Dendritic cell treated with granulocyte-macrophage colony-stimulating factor and Interleukin-4, amounts not matched to agents 40 ng/mL and 50 ng/mL, for 4 days (primary cell): Measurements from ENCODE around the gene SUGCT.

ENCODE experiments used
- H3K27ac Mint-ChIP-seq: one replicate; pipeline ENCODE4 v1.8.0; 2022; ENCODE audit warnings: mild to moderate bottlenecking, mixed read lengths
- H3K27me3 Mint-ChIP-seq: one replicate; pipeline ENCODE4 v1.8.0; 2022; ENCODE audit warnings: mild to moderate bottlenecking, mixed read lengths
- H3K36me3 Mint-ChIP-seq: one replicate; pipeline ENCODE4 v1.8.0; 2022; ENCODE audit warnings: low read depth, mixed read lengths
- H3K4me1 Mint-ChIP-seq: one replicate; pipeline ENCODE4 v1.8.0; 2022; ENCODE audit warnings: low read depth, mixed read lengths
- H3K4me3 Mint-ChIP-seq: one replicate; pipeline ENCODE4 v1.8.0; 2022; ENCODE audit warnings: mild to moderate bottlenecking, moderate library complexity, mixed read lengths
- H3K9me3 Mint-ChIP-seq: one replicate; pipeline ENCODE4 v1.8.0; 2022; ENCODE audit warnings: mixed read lengths
- intact Hi-C: fragments of 100-400 bp; cut with micrococcal nuclease; formaldehyde crosslinking; loops from one replicate; pipeline ENCODE4 v1.15.0; 2022

The SUGCT gene

DNA sequence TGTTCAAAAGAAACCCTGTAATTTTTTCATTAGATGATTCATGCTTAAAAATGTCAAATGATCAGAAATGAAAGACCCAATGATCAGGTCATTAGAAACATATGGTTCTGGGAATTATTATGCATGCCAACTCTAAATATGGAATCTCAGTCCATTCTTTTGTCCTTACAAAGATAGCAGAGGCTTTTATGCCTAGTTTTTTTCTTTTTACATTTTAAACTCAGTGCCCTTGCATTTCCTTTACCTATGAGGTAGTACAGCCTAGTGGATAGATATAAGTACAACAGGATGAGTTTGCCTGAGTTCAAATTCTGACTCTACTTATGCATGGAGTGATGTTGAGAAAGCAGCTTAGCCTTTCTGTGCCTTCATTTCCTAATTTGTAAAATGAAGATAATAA, 392.9 kb downstream of the SUGCT start:
- Mint-ChIP-seq H3K36me3 (no peaks in the 10 kb centered on the region), H3K27me3 (no peaks in the 10 kb centered on the region), H3K4me3 (no peak overlapping the region), H3K27ac (no peak overlapping the region), H3K4me1 (peaks cover 5% of the 10 kb centered on the region), H3K9me3 (no peaks in the 10 kb centered on the region)
- intact Hi-C loops: no loop called here

DNA sequence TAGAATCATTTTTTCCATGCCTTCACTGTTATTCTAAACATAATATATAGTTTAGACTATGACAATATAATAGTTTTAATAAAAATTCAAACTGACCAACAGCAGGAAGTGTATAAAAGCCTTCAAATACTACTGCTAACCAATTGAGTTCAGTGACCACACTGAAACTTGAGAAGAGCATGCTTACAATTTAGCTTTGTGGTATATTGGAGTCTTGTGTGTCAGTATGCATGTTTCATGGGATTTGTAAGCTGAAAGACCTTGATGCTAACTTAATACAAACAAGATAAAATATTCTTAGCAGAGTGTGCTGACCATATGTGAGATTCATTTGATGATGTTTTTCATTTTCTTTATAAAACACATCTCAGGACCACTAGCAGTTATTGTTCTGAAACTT, 395.5 kb downstream of the SUGCT start:
- H3K4me1 Mint-ChIP-seq: peaks cover 5% of the 10 kb centered on the region
- intact Hi-C loops: no loop called here
- H3K4me3 Mint-ChIP-seq: no peak overlapping the region
- H3K27me3 Mint-ChIP-seq: no peaks in the 10 kb centered on the region
- H3K9me3 Mint-ChIP-seq: no peaks in the 10 kb centered on the region
- H3K27ac Mint-ChIP-seq: no peak overlapping the region
- no peaks in the 10 kb centered on the region for H3K36me3 Mint-ChIP-seq

DNA sequence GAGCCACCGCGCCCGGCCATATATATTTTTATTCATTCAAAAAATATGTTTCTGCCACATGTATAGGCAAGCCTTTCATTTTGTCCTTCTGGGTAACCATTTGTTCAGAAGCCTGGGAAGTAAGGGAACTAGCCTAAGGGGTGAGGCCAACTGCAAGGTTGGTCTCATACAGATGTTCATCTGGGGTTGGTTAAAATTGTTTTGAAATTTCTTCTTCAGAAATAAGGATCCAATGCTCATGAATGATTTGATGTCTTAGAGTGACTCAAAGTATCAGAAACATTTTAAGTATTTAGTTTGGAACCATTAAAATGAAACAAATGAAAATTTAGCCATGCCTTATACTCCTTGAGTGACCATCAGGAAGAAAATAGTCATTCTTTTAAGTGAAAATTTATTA, 397.2 kb downstream of the SUGCT start:
- H3K36me3 Mint-ChIP-seq: no peaks in the 10 kb centered on the region
- no peak overlapping the region for H3K4me3 Mint-ChIP-seq
- H3K9me3 Mint-ChIP-seq: no peaks in the 10 kb centered on the region
- H3K27me3 Mint-ChIP-seq: no peaks in the 10 kb centered on the region
- intact Hi-C loops: no loop called here
- no peak overlapping the region for H3K27ac Mint-ChIP-seq
- H3K4me1 Mint-ChIP-seq: peaks cover 5% of the 10 kb centered on the region

DNA sequence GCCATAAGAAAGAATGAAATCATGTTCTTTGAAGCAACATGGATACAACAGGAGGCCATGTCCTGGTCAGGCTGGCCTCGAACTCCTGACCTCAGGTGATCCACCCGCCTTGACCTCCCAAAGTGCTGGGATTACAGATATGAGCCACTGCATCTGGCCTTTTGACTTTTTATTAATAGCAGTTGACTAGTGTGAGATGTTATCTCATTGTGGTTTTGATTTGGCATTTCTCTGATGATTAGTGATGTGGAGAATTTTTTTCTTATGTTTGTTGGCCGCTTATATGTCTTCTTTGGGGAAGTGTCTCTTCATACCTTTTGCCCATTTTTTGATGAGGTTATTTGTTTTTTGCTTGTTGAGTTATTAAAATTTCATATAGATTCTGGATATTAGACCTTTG, 400.9 kb downstream of the SUGCT start:
- Mint-ChIP-seq H3K27me3 (no peaks in the 10 kb centered on the region), H3K27ac (no peak overlapping the region), H3K36me3 (no peaks in the 10 kb centered on the region), H3K4me1 (no peaks in the 10 kb centered on the region), H3K4me3 (no peak overlapping the region), H3K9me3 (no peaks in the 10 kb centered on the region)
- intact Hi-C loops: no loop called here

DNA sequence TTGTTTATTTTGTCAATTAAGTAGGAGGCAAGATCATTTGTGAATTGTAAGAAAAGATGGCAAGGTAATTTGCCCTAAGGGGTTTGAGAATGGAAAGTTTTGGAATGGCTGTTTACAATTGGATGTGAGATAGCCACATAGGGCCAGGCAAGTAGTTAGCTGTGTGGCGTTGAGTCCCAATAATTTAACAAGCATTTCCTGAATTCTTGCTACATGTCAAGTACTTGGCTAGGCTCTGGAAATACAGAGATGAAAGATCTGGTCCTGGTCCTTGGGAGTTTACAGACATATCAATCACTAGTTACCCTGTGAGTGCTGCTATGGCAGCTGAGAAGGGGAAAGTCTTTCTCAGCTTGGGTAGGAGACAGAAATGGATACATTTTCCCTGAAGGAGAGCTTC, 401.6 kb downstream of the SUGCT start:
- H3K27me3 Mint-ChIP-seq: no peaks in the 10 kb centered on the region
- no peaks in the 10 kb centered on the region for H3K4me1 Mint-ChIP-seq
- no peak overlapping the region for H3K4me3 Mint-ChIP-seq
- no peak overlapping the region for H3K27ac Mint-ChIP-seq
- no peaks in the 10 kb centered on the region for H3K9me3 Mint-ChIP-seq
- no peaks in the 10 kb centered on the region for H3K36me3 Mint-ChIP-seq
- intact Hi-C loops: no loop called here

DNA sequence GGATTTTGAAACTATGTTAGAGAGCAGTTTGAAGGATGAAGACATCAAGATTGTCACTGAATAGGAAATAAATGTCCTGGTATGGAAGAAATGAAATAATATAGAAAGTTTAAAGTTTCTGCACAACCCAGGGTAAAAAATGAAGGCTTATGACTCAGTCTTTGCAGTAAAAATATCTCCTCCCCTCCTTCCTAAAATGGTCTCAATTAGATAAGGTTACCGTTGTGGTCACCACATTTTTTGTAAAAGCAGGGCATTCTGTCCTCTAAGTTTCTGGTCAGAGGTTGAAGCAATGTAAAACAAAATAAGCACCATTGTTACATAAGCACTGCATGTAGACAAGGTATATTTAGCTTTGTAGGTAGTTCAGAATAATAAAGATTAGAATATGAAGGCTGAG, 403.5 kb downstream of the SUGCT start:
- H3K4me3 Mint-ChIP-seq: no peak overlapping the region
- H3K27me3 Mint-ChIP-seq: no peaks in the 10 kb centered on the region
- H3K4me1 Mint-ChIP-seq: no peaks in the 10 kb centered on the region
- no peaks in the 10 kb centered on the region for H3K9me3 Mint-ChIP-seq
- H3K36me3 Mint-ChIP-seq: no peaks in the 10 kb centered on the region
- no peak overlapping the region for H3K27ac Mint-ChIP-seq
- intact Hi-C loops: no loop called here

DNA sequence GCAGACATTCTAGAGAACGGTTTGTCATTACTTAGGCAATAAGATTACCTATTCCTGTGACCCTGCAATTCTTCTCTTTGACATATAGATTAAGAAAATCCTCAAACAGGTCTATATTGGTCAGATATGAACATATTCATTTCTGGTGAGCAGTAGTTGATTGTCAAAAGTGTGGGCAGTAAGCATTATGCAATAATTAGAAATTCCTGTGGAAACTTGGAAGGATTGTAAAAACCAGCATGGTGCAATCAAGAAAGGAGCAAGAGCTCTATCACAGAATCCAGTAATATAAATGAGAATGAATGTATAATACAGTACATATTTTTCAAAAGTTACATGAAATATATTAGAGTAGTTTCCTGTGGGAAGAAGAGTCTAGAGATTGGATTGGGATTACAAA, 406.5 kb downstream of the SUGCT start:
- no peaks in the 10 kb centered on the region for H3K9me3 Mint-ChIP-seq
- intact Hi-C loops: no loop called here
- H3K4me1 Mint-ChIP-seq: peaks cover 6% of the 10 kb centered on the region
- no peak overlapping the region for H3K27ac Mint-ChIP-seq
- H3K27me3 Mint-ChIP-seq: no peaks in the 10 kb centered on the region
- H3K36me3 Mint-ChIP-seq: no peaks in the 10 kb centered on the region
- no peak overlapping the region for H3K4me3 Mint-ChIP-seq

DNA sequence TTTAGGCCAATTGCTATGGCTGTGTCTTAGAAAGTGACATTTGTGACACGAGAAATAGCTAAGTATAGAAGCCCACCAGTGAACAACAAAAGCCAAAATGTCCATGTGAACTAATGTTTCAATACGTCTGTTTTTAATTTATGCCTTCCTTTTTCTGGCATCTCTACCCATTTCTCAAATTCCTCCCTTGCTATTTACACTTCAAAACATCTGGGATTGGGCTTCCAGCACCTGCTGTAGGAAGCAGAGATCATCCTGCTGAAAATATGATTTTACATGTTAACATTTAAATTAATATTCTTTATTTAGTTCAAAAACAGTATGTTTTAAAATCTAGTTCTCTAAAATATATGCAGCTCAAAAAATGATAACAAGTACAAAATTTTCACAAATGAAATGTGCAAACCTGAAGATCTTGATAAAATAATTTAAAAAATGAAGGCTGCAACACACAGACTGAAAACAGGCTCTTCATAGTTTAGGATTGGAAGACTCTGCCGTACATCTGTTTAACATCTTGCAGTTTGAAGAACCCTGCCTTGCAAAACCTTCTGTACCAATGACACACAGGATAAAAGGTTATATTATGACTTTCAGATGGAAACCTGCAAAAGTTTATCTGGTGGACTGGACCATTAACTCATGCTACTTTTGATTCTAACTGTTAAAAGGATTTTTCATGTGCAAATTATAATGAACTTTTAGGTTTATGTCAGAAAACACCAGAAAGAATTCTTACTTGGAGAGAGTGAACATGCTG, 408.4 kb downstream of the SUGCT start:
- Mint-ChIP-seq H3K36me3 (no peaks in the 10 kb centered on the region), H3K9me3 (no peaks in the 10 kb centered on the region), H3K27ac (no peak overlapping the region), H3K27me3 (no peaks in the 10 kb centered on the region), H3K4me3 (no peak overlapping the region), H3K4me1 (peaks cover 6% of the 10 kb centered on the region)
- intact Hi-C loops: no loop called here

DNA sequence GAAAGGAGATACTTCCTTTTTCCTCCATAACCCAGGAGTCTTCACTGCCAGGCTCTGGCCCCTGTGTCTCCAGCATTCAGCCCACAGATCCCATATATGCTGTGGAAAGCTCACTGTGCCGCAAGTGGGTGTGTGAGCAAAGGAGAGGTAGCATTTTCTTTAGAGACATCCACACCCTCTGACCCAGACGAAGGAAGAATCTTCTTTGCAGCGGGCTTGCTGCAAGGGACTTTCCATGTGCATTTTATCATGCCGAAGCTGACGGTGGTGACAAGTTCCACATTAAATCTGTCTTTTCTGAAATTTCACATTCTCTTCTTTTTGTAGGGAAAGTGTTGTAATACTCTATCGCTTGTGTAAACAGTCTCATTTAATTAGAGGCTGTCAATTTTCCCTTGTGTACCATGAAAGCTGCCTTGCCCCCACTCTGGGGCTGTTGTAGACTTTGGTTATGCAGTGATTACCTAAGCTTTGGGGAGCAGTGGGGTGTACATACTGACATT, 409.5 kb downstream of the SUGCT start:
- H3K27ac Mint-ChIP-seq: no peak overlapping the region
- no peak overlapping the region for H3K4me3 Mint-ChIP-seq
- intact Hi-C loops: no loop called here
- peaks cover 6% of the 10 kb centered on the region for H3K4me1 Mint-ChIP-seq
- H3K36me3 Mint-ChIP-seq: no peaks in the 10 kb centered on the region
- H3K27me3 Mint-ChIP-seq: no peaks in the 10 kb centered on the region
- H3K9me3 Mint-ChIP-seq: no peaks in the 10 kb centered on the region

DNA sequence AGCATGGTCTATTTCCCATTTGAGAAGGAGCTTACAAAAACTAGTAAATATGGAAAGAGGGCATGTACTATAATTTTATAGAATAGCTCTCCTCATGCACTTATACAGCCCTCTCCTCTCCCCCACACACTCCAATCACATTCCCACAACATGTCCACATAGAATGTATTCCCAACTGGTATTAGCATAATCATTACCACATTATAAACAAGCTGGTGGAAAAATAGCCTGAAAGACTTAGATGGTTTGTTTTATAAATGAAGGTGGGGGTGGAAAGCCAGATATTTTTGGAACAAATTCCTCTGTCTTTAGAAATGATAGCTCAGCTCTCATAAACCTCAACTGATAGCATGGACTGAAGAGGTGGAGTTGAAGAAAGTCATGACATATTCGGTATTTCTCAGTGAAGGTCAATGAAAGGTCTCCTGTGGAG, 410.1 kb downstream of the SUGCT start:
- H3K36me3 Mint-ChIP-seq: no peaks in the 10 kb centered on the region
- H3K9me3 Mint-ChIP-seq: no peaks in the 10 kb centered on the region
- H3K4me3 Mint-ChIP-seq: no peak overlapping the region
- H3K4me1 Mint-ChIP-seq: peaks cover 6% of the 10 kb centered on the region
- H3K27me3 Mint-ChIP-seq: no peaks in the 10 kb centered on the region
- no peak overlapping the region for H3K27ac Mint-ChIP-seq
- intact Hi-C loops: no loop called here

DNA sequence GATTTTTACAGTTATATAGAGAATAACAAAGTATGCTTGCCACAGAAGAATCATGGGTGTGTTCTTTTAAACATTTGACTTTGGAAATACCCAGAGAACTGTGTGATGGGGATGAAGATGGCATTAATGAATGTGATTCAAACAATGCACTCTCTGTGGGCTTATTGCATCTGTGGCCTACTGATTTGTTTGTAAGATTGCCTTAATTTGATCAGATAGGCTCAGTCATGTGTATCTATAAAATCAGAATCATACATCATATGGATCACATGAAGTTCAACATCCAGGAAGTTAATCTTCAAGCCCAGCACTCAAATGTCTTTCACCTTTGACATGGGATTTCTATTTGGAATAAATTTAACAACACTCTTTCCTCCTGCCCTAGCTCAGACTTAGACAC, 410.9 kb downstream of the SUGCT start:
- H3K4me1 Mint-ChIP-seq: peaks cover 6% of the 10 kb centered on the region
- no peaks in the 10 kb centered on the region for H3K36me3 Mint-ChIP-seq
- no peaks in the 10 kb centered on the region for H3K9me3 Mint-ChIP-seq
- H3K27me3 Mint-ChIP-seq: no peaks in the 10 kb centered on the region
- no peak overlapping the region for H3K27ac Mint-ChIP-seq
- intact Hi-C loops: no loop called here
- no peak overlapping the region for H3K4me3 Mint-ChIP-seq

DNA sequence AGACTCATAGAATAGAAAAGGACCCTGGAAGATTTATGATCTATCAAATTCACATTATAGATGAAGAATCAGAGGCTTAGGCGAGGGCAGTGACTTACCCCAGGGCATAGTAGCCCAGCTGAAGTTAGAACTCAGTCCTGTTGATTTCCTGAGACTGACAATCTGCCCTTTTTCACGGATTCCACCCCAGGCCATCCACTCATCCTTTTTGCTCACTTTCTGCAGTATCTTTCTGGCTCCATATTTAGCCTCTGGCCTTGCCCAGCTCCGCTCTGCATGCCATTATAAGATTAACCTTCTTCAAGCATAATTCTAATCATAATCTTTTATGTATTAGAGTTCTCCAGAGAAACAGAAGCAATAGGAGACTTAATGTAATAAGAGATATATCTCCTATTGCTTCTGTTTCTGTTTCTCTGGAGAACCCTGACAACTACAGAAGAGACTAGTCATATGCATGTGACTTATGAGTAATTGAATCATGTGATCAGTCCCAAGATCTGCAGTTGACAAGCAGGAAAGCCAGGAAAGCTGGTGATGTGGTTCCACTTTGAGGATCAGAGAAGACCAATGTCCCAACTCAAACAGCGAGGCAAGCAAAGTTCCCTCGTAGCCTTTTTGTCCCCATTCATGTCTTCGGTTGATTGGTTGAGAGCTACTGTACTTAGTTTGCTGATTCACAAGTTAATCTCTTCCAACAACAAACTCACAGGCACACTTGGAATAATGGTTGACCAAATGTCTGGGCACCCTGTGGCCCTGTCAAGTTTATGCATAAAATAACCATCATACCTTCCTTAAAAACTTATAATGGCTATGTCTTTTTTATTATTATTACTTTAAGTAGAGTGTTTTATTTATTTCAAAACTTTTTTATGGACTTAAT, 412.1 kb downstream of the SUGCT start:
- no peak overlapping the region for H3K27ac Mint-ChIP-seq
- no peak overlapping the region for H3K4me3 Mint-ChIP-seq
- no peaks in the 10 kb centered on the region for H3K9me3 Mint-ChIP-seq
- H3K4me1 Mint-ChIP-seq: peaks cover 6% of the 10 kb centered on the region
- H3K27me3 Mint-ChIP-seq: no peaks in the 10 kb centered on the region
- intact Hi-C loops: no loop called here
- H3K36me3 Mint-ChIP-seq: no peaks in the 10 kb centered on the region

DNA sequence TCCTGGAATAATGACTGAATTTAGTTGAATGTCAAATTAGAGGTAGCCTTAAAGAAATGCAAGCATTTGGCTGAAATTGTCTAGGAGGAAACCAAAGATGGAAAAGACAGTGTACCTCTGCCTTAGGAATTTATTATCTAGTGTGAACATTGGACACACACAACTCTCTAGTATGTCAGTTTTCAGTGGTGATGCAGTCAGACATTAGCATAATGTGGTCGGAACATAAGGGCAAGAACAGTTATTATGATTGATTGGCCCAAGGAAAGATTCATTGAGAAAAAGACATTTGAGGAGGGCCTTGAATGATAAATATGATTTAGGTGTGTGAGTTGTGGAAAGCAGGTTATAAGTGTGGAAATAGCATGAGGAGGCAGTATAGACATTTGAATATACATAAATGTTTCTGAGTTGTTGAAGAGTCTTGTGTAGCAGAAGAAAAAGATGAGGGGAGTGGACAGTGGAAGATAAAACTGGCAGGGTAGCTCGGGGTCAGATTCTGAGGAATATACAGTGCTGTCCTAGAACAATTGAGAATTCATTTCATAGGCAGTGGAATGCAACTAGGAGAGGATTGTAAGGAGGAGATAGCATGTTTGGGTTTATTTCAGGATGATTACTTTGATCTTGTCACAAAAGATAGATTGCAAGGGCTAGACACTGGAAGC, 414.7 kb downstream of the SUGCT start:
- Mint-ChIP-seq H3K4me3 (no peak overlapping the region), H3K36me3 (no peaks in the 10 kb centered on the region), H3K27me3 (no peaks in the 10 kb centered on the region), H3K4me1 (peaks cover 2% of the 10 kb centered on the region), H3K27ac (no peak overlapping the region), H3K9me3 (no peaks in the 10 kb centered on the region)
- intact Hi-C loops: no loop called here
